HG03159 (cell line): ENCODE measurements around the gene DRGX.

ENCODE experiments used
- ATAC-seq: cut with Tn5 transposase; IDR thresholded peaks from one replicate; pipeline ENCODE4 v1.9.1; 2021; ENCODE audit warnings: mild to moderate bottlenecking, moderate library complexity; ENCODE audit not compliant: unreplicated experiment

DRGX gene

DNA sequence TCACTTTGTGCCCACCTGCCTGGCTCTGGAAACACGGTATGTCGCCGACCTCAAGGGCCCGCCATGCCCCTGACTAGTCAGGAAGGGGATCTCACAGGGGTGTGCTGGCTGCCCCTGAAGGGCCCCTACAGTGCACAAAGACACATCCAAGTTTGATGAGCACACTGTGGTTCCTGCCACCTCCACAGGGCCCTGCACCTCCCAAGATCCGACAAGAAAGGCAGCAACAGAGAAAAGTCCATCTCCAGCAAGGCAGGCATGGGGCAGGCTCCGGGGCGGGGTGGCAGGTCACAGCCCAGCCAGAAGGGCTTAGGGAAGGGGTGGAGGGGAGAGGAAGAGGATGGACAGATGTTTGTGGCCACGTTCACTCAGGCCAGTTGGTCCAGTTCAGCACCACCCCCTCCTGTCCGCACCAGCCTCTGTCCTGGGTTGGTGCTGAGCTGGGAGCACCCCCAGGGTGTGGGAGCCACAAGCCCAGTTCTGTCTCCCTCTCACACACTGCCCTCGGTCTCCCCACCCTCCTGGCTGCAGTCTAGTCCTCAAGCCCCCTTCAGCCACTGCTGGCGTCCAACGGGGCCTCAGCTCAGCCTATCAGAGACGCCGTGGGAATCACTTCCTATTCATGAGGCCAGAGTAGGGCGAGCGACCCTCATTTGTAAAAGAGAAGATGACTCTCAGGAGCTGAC lies 11.5 kb downstream of the DRGX start:
- ATAC-seq, result no peak

DNA sequence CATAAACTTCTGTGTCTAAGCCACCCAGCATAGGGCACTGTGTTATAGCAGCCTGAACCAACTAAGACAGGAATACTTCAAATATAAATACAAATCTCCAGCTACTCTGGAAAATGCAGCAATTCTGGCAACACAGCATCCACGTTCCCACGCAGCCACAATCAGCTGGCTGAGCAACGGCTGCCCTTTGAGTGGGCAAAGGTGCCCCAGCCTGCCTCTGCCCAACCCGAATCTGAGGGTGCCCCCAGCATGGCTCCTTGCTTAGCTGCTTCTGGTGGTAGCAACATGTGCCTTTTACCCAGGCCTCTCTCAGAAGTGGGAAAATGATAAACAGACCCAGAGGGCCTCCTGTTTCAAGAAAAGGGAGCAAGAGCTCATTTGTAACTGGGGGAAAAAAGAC lies 12.0 kb downstream of the DRGX start:
- ATAC-seq, result no peak

DNA sequence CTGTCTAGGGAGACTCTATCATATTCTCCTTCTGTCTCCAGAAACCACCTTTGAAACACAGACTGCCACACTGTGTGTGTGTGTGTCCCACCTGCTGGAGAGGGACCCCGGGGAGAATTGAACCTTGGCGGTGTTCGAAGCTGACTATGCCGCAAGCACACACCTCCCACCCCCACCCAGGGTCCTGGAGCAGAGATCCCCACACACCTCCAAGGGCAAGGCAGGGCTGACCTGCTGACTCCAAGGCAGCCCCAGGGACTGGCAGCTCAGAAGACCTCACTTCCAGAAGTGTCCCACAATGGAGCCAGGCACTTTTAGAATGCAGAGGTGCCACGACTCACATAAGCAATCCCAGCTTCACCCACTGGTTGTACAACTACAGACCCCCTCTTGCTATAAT lies 13.1 kb downstream of the DRGX start:
- ATAC-seq, result no peak

DNA sequence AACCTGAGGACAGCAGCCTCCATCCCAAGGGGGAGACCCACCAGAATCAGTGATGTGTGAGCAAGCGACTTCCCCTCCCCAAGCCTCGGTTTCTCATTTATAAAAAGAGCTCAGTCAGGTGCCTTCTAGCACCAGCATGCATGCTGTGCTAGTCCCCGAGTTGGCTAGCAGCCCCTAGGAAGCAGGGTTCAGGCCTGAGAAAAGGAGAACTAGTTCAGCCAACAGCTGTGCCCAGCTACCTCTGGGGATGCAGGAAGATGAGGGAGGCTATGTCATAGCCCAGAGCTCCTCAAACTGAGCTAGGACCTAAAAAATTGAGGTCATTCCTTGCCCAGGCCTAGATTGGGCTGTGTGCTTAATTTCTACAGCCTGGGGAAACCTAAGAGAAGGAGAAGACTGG lies 13.7 kb downstream of the DRGX start:
- no peak for ATAC-seq

DNA sequence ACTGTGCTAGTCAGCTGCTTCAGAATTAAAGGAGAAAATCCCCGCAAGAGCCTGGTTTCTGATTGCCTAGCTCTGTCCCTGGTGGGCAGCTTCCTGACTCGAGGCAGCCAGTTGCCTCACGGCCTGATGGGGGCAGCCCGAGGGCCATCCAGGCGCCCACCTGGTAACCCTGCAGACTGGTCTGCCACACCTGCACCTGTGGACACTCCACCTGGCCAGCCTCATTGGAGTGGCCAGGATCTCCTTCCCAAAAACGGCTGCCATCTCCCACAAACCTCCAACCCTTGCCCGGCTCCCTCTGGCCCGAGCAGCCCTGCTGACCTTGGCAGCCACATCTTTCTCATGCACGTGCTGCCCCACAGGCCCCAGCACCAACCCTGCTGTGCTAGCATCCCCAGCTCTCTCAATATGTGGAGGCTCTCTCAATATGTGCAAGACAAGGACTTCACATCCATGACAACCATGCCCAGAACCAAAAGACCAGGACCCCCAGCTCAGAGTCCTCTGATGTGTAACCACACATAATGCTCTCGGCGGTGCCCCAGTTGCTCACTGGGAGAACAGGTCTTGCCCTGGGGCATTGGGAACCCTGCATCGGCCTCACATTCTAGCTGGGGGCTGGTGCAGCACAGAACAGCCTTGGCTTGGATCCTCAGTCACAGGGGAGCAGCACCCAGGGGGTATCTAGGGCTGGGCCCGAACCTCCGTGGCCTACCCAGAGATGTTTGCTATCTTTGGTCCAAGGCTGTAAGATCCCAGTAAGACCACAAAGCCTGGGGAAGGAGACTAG lies 14.6 kb downstream of the DRGX start:
- ATAC-seq, result no peak

DNA sequence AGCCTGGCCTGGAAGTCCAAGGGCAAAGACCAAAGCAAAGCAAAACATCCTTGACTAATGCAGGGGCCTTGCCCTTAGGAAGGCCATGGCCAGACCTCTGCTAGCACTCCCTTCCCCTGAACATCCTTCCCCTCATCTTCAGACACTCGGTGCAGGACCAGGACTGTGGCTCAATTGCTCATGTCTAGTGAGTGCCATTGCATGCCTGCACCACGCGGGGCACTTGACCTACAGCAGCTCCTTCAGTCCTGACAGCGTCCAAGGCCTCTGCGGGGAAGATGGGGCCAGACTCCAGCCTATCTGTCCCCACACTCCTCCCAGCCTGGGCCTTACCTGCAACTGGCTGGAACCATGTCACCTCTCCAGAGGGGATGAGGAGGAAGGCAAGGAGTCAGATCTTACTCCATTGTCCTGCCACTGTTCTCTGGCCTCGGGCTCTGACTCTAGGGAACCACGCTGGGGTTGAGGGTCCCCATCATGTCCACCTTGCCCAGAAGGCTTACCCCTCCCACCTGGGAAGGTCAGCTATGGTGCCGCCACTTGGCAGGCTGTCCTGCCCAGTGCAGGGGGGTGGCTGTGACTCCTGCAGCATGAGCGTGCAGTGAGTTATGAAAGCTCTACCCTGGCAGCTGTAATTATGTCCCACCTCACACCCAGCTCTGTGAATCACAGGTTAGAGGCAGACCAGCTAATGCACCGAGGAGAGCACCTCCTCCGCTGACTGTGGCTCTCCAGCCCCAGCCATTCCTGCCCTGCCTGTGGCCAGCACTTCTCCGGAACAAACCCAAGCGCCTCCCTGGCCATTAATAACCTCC lies 16.1 kb downstream of the DRGX start:
- no peak for ATAC-seq

DNA sequence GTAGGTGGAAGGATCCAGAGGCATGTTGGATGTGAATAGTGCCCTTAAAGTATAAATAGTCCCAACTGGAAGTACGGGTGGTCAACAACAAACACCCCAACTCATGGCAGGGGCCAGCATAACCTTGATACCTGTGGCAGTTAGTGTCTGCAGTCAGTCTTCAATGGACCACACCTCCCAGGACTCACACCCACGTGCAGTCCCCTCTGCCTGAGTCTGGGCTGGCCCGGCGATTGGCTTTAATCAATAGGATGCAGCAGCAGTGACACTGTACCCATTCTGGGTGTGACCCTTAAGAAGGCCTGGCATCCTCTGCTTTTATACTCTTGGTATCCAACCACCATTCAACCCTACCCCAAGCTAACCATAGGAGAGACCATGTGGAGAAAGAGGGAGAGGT lies 18.6 kb downstream of the DRGX start:
- no peak for ATAC-seq

DNA sequence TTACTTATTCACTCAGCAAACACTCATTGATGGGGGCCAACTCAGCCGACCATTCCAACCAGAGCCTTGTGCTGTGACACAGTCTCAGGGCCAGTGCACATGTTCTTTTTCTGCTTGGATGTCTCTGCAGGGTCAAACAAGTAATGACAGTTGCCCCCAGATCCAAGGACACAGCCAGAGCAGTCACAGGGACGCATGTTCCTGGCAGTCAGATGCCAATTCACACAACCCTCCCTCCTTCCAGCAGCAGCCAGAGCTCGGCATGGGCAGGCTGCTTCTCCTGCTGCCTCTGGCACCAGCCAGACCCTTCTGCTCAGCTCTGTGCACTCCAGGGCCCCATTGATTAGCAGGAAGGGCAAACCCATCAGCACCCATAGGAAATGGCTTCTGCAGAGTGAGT lies 20.3 kb downstream of the DRGX start:
- ATAC-seq, result no peak

DNA sequence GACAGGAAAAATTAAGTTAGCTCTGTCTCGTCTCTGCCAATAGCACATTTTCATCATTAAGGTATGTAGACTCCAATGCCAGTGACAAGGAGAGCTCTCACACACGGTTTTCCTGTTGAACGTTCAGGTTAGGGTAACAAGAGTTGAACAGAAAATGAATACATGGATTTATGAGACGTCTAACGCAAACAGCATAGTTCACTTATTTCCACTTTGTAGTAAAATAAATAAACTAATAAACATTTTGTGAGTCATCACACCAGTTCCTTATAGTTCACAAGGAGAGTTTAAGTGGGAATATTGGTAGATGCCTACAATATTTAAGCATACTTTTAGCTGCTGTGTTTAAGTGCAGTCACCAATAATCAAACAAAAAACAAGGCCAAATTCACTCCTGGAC lies 21.1 kb downstream of the DRGX start:
- ATAC-seq, result no peak

DNA sequence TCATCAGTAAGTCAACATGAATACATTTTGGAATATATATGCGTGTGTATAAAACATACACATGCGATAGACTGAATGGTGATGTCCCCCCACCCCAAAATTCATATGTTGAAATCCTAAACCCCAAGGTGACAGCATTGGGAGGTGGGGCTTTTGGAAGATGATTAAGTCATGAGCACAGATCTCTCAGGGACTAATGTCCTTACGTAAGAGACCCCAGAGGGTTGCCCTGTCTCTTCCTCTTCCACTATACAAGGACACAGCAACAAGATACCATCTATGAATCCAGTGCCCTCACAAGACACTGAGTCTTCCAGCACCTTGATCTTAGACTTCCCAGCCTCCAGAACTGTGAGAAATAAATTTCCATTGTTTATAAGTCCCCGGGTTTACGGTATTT lies 22.5 kb downstream of the DRGX start:
- ATAC-seq, result no peak

DNA sequence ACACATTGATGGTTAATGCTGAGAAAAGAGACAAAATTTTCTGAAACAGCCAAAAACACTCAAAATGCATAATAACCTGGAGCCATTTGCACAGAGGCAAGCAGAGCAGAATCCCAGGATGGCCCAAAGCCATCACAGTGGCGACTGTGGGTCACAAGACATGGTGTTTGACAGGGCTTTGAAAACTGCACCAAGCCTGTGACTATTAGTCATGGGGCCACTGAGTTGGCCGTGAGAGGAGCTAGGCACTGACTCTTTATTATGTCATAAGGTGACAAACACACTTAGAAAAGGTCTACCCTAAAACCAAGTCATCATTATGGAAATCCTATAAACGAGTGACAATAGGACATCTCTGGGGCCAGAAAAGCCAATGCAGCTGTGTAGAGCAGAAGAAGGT lies 23.9 kb downstream of the DRGX start:
- no peak for ATAC-seq

DNA sequence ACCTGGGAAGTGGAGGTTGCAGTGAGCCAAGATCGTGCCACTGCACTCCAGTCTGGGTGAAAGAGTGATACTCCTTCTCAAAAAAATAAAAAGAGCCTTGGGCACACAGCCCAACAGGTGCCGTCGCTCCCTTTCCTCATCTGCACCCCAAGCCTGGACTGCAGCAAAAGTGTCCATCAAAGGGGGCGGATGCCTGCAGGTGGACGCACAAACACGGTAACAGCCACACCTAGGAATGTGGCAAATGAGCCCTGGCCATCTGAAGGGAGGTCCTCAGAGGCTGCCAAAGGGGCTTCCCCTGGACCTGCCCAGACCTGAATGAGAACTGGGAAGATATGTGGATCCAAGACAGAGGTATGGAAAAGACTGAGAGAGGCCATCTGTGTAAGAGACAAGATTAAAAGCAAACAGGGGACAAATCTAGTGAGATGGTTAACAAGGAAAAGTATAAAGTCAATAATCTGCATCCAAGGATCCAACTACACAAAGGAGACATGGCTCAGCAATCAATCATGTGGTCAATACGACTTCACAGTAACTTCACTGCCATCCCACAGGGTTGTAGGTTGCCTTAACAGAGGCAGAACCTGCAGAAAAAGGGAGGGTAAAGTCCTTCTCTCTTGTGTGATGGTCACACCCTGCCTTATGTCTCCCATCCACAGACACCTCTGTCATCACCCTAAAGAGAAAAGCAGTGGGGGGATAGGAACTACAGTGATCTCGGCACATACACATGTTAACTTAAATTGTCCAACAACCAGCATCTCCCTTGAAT lies 25.4 kb downstream of the DRGX start:
- ATAC-seq, result no peak

DNA sequence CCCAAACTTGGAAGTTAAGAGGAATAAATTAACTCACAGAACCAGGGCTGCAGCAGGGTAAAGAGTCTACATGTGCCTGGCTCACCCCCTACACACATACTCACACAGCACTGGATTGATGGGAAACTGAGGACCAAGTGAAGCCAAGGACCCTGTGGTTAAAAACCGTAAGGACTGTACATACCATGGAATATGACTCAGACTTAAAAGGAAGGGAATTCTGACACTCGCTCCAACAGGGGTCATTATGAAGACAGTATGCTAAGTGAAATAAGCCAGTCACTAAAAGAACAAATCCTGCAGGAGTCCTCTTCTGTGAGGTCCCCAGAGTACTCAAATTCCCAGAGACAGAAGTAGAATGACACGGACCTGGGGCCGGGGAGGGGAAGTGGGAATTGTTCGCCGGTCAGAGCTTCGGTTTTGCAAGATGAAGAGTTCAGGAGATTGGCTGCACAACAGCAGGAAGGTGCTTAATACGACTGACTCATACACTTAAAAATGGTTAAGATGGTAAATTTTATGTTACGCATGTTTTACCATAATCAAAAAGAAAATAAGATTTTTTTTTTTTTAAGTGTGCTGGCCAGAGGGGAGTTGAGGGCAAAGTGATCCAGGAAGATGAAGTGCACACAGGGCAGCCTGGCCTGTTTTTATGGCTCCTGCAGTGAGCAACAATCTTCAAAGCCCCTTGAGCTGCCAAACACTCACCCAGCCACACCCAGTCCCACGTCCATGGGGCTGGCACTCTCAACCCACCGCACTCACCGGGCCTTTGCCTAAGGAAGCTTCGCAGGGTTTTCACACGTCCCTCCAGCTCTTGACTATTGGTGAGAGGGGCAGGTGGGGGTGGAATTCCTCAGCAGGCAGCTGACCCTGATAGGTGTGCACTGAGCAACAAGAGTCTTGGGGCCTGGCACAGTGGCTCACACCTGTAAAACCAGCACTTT lies 26.4 kb downstream of the DRGX start:
- no peak for ATAC-seq

DNA sequence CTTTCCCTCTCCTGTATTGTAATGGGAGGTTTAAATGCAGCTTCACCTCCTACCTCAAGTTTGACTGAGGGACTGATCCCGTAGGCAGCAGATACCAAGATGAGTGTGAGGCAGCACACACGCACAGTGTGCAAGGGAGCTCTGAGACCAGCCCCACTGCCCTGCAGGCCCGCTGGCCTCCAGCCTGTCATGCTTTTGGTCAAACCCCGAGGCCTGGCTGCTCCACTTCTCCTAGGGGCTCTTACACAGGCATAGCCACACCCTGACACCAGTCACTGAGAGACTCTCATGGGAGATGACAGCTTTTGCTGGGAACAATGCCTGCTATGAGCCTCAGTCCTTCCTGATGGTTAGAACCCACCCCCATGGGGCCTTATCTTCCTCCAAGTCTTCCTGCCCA lies 27.6 kb downstream of the DRGX start:
- no peak for ATAC-seq

DNA sequence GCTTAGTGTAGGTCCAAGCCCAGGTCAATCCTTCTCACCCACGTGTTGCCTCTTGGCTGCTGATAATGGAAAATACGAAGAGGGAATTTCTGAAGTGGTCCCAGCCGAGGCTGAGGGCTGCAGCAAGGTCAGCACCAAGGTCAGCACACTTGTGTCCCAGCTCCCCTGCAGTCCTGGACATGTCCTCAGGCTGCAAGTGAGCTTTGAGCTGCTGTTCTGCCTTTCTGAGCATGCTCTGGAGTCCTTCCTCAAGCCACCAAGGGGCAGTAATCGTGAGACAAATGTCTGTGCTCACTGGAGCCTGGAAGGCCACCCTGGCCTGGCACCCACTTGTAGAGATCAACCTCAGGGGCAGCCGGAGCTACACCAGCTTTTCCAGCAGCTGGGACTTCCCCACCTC lies 28.3 kb downstream of the DRGX start:
- no peak for ATAC-seq

DNA sequence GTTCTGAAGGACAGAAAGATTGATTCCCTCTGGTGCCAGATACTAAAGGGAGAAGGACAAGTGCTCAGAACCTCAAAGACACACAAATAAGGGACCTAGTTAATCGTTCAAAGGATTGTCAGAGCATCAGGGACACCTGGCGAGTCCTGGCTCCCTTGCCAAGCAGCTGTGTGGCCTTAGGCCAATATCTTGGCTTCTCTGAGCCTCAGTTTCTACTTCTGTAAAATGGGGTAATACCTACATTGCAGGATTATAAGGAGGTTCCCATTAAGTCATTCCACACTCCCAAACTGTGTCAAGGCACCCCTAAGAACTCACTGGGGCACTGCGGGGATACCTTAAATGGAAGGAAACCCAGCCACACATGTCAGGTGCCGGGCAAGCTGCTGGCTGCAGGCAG lies 29.4 kb downstream of the DRGX start:
- no peak for ATAC-seq

DNA sequence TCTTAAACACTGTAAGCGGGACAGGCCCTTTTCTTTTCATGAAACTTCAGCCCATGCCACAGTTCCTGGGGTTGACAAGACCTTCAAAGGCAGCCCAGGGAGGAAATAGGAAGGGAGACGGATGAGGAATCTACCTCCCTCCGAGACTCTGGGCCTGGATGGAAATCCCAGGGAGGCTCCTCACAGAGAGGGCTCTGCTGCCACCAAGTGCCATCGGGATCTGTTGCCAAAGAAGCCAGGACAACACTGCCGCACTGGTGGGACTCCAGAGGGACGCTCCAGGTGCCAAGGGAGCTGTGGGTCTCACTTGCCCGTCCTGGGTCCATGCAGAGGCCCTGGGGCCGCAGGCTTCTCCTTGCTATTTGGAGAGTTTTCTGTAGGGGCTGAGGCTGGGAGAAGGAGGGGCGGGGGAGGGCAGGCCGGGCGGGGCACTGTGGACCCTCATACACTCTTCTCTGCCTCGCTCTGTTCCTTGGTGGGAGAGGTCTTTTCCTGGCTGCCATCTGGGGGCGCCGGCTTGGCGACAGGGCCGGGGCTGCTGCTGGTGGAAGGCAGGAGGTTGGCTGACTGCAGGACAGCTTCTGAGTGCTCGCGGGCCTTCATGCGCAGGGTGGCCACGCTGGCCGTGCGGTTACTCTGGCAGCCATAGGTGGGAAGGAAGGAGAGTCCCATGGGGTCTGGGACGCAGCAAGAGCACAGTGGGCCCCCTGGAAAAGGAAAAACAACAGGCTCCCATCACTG lies 30.0 kb downstream of the DRGX start:
- ATAC-seq, result no peak

DNA sequence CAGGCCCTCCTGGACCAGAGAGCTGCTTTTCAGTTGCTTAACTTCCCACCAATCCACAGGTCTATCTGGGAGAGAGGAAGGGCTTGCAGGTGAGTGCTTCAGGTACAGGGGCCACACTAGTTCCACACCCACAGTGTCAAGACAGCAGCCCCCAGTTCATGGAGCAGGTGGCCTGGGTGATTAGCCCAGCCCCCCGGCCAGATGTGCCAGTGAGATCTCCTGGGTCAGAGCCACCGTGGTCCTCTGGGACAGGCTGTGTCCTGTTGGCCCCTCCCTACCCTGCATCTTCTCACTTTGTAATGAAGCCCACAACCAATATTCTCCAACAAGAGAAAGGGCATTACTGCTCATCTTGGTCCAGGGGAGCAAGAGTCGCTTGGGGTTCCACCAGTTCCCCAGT lies 30.6 kb downstream of the DRGX start:
- no peak for ATAC-seq

DNA sequence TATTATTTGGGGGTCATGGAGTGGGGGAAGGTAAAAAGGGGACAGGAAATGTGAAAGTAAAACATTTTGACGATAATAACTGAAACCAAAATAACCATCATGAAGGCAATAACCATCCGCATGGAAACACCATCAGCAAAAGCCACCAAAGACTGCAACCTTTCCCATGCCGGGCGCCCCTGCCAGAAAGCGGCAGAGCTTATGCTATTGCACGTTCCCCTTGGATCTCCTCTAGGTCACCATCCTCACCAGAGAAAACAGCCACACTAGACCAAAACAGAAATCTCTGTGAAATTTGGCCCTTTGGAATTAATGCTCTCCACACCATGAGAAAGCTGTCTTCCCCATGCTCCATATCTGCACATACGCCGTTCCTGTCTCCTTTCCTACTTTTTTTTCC lies 31.1 kb downstream of the DRGX start:
- ATAC-seq, result no peak
